ENCODE results near the gene DIDO1. TPM values are rescaled to one million over a fixed set of nuclear protein-coding genes. Genes with fewer than 3 reads are reported as not detected.

Gene DIDO1
- total RNA-seq, 2 donors from 2014 or later, result 34.7 to 37.5 TPM

DNA sequence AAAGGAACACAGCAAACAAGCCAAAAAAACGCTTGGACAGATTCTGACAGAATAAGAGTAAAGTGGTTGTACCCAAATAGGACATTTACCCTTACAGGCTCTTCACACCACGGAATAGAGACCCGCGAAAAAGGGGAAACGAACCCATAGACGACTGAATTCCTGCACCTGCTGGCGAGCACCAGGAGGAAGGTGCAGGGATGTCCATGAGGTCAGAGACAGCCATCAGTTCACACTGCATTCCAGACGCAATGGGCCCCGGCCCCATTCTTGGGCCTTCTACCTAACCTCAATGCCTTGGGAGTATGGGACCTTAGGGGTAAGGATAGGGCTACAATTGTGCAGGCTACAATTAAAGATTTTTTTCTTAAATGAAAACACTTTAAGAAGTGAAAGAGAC lies 5.2 kb upstream of the DIDO1 start:
- DNase-seq (ENCODE audit: low spot score), result no peak
- Histone ChIP-seq H3K27ac (no peak overlapping the region), H3K4me1 (peaks cover 0 to 61% of the 10 kb centered on the region in 2 donors), H3K4me3 (no peak overlapping the region), H3K36me3 (no peaks in the 10 kb centered on the region), H3K27me3 (no peaks in the 10 kb centered on the region), H3K9me3 (no peaks in the 10 kb centered on the region)
- TF ChIP-seq, protein P1, sequence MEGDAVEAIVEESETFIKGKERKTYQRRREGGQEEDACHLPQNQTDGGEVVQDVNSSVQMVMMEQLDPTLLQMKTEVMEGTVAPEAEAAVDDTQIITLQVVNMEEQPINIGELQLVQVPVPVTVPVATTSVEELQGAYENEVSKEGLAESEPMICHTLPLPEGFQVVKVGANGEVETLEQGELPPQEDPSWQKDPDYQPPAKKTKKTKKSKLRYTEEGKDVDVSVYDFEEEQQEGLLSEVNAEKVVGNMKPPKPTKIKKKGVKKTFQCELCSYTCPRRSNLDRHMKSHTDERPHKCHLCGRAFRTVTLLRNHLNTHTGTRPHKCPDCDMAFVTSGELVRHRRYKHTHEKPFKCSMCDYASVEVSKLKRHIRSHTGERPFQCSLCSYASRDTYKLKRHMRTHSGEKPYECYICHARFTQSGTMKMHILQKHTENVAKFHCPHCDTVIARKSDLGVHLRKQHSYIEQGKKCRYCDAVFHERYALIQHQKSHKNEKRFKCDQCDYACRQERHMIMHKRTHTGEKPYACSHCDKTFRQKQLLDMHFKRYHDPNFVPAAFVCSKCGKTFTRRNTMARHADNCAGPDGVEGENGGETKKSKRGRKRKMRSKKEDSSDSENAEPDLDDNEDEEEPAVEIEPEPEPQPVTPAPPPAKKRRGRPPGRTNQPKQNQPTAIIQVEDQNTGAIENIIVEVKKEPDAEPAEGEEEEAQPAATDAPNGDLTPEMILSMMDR (IDR thresholded peaks at IDR 0.05), result no peak

- H3K4me1 ChIP-seq, result peaks cover 0 to 50% of the 10 kb centered on the region in 2 donors
- no peaks in the 10 kb centered on the region for H3K9me3 ChIP-seq
- peak overlapping the region; percentile 54 to 58 for H3K4me3 ChIP-seq
- no peaks in the 10 kb centered on the region for H3K36me3 ChIP-seq
- no peak for DNase-seq (ENCODE audit: low spot score)
- TF ChIP-seq, protein P1 (IDR thresholded peaks at IDR 0.05), result no peak
- peak overlapping the region; percentile 84 to 86 for H3K27ac ChIP-seq
- no peaks in the 10 kb centered on the region for H3K27me3 ChIP-seq
These were observed 2.8 kb upstream of the DIDO1 start for GRCh38 chr20:62929051-62929538.

DNA sequence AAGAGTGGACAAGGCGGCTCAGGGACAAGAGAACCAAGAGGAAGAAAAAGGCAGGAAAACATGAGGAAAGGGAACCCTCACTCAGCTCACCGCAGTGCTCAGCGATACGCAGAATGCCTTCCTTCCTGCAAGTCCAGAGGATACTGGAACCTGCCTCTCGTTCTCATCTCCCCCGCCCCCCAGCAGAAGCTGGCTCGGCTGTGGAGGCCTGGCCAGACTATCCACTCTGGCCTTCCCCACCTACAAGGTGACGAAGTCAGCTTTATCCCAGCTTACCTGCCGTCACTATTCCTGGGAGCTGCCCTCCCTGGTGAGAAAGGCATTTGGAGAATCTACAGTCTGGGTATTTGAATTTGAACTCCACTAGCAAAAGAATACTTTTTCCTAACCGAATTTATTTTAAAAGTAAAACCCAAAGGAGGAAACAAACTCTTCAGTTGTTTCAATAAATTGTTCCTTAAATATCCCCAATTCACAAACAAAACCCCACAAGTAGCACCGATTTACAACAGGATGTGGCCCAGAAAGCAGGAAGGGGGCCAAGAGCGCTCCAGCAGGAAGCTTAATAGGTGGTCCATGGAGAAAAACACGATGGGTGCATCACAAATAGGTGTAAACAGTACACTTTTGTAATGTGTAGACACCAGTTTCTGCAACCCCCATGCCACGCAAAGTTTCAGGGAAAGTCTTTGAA lies 2.1 kb upstream of the DIDO1 start:
- TF ChIP-seq, protein P1 (IDR thresholded peaks at IDR 0.05), result no peak
- no peaks in the 10 kb centered on the region for H3K36me3 ChIP-seq
- no peaks in the 10 kb centered on the region for H3K27me3 ChIP-seq
- H3K4me3 ChIP-seq, result peak overlapping the region; percentile 54 to 58
- no peaks in the 10 kb centered on the region for H3K9me3 ChIP-seq
- H3K4me1 ChIP-seq, result peaks cover 0 to 53% of the 10 kb centered on the region in 2 donors
- no peak for DNase-seq (ENCODE audit: low spot score)
- H3K27ac ChIP-seq, result peak overlapping the region; percentile 84 to 86

- Histone ChIP-seq H3K9me3 (no peaks in the 10 kb centered on the region), H3K27ac (peak overlapping the region; percentile 92 to 96), H3K4me1 (peaks cover 0 to 65% of the 10 kb centered on the region in 2 donors), H3K36me3 (no peaks in the 10 kb centered on the region), H3K27me3 (no peaks in the 10 kb centered on the region), H3K4me3 (peak overlapping the region; percentile 83 to 97)
- DNase-seq (ENCODE audit: low spot score), result no peak
- TF ChIP-seq, protein P1 (IDR thresholded peaks at IDR 0.05), result no peak
These were observed 912 bp upstream of the DIDO1 start for GRCh38 chr20:62927128-62927705.

DNA sequence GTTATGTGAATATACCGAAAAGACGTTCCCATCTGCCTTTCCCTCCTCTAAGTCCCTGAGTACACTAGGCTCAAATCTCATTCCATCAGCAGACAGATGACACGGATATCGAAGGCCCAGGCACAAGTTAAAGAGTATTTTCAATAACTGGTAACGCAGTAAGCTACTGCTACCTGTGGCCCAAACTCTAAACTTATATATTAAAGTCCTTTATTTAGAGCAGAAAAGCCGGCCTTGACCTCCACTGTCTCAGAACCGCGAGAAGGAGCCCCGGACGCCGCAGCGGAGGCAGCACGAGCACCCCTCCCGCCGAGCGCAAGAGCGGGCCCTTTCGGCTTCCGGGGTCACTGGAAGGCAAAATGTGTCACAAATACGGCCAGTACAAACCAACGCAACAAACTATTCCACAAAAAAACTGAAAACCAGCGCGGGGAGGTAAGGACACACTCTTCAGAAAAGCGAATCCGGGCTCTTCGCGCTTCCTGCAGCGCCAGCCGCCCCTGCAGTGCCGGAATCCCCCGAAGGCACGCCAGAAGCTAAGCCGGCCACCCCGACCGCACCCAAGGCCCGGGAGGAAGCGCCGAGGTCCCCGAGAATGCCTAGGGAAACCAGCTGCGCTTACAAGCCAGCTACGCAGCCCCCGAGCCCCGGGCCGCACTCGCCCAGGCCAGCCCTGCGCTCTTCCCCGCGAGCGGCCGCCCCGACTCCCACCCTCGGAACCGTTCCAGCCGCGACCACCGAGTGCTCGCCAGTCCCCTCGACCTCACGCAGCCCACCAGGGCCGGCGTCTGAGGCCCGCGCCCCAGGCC lies 681 bp downstream of the DIDO1 start:
- peak overlapping the region; percentile 92 to 96 for H3K27ac ChIP-seq
- no peaks in the 10 kb centered on the region for H3K27me3 ChIP-seq
- H3K4me1 ChIP-seq, result peaks cover 0 to 78% of the 10 kb centered on the region in 2 donors
- DNase-seq (ENCODE audit: low spot score), result no peak
- peak overlapping the region; percentile 83 to 97 for H3K4me3 ChIP-seq
- no peaks in the 10 kb centered on the region for H3K36me3 ChIP-seq
- TF ChIP-seq, protein P1 (IDR thresholded peaks at IDR 0.05), result no peak
- no peaks in the 10 kb centered on the region for H3K9me3 ChIP-seq
